SU-DHL-6 (cell line): ENCODE data around the gene ABCA5.

Experiments used
- H2AFZ ChIP-seq: fragments of 200-600 bp; sonication (generic); 2 replicates; pipeline ENCODE4 v1.6.1; 2014; ENCODE audit warnings: low read depth, mild to moderate bottlenecking, moderate library complexity, mixed read lengths, antibody characterized with exemption, low read length; ENCODE audit not compliant: severe bottlenecking
- H3F3A ChIP-seq: fragments of 200-600 bp; shearing (Covaris generic); 2 replicates; pipeline ENCODE4 v1.6.0; 2016; ENCODE audit warnings: antibody characterized with exemption, mild to moderate bottlenecking; ENCODE audit not compliant: insufficient read depth
- H3K27ac ChIP-seq: fragments of 200-600 bp; sonication (generic); 2 replicates; pipeline ENCODE4 v1.5.1; 2016; ENCODE audit warnings: low read depth, mild to moderate bottlenecking, low read length, moderate library complexity, mixed read lengths
- H3K27me3 ChIP-seq: fragments of 200-600 bp; sonication (generic), shearing (Covaris generic); 2 replicates; pipeline ENCODE4 v1.6.0; 2014; ENCODE audit warnings: mild to moderate bottlenecking, low read length
- H3K36me3 ChIP-seq: fragments of 200-600 bp; sonication (generic); 2 replicates; pipeline ENCODE4 v1.6.1; 2014; ENCODE audit warnings: mild to moderate bottlenecking, low read length, mixed read lengths
- H3K4me2 ChIP-seq: fragments of 300-600, 200-600 bp; shearing (Covaris generic), sonication (generic); 2 replicates; pipeline ENCODE4 v1.6.0; 2014; ENCODE audit warnings: low read length, low read depth, mild to moderate bottlenecking; ENCODE audit not compliant: poor library complexity, severe bottlenecking
- H3K4me3 ChIP-seq: fragments of 200-600 bp; sonication (generic); 2 replicates; pipeline ENCODE4 v1.5.1; 2014; ENCODE audit warnings: antibody characterized with exemption, low read length, mild to moderate bottlenecking, mixed read lengths; ENCODE audit not compliant: insufficient read depth, poor library complexity, severe bottlenecking
- H3K79me2 ChIP-seq: fragments of 200-600 bp; sonication (generic); 2 replicates; pipeline ENCODE4 v1.6.1; 2014; ENCODE audit warnings: mild to moderate bottlenecking, low read length, moderate library complexity; ENCODE audit not compliant: insufficient read depth
- H3K9ac ChIP-seq: fragments of 200-600 bp; sonication (generic); 2 replicates; pipeline ENCODE4 v1.7.0; 2014; ENCODE audit warnings: mild to moderate bottlenecking, low read length
- H3K9me2 ChIP-seq: fragments of 200-600 bp; sonication (generic); replicated peaks from 2 replicates; pipeline ENCODE4 v1.6.1; 2014; ENCODE audit warnings: low read length; ENCODE audit not compliant: insufficient read depth
- H3K9me3 ChIP-seq: fragments of 200-600 bp; sonication (generic); 2 replicates; pipeline ENCODE4 v1.6.1; 2014; ENCODE audit warnings: low read length, mixed read lengths; ENCODE audit not compliant: insufficient read depth
- H4K20me1 ChIP-seq: fragments of 200-600 bp; sonication (generic); 2 replicates; pipeline ENCODE4 v1.6.1; 2014; ENCODE audit warnings: low read depth, mild to moderate bottlenecking, antibody characterized with exemption, low read length, moderate library complexity, mixed read lengths
- EZH2phosphoT487 ChIP-seq: fragments of 200-600 bp; sonication (generic), shearing (Covaris generic); conservative IDR thresholded peaks from 2 replicates; pipeline ENCODE4 v1.6.1; 2018; ENCODE audit warnings: mild to moderate bottlenecking, antibody characterized with exemption, low read length, moderate library complexity, mixed read lengths
- TF ChIP-seq, protein P1 (sequence below): fragments of 200-600 bp; sonication (generic); IDR thresholded peaks from one replicate; pipeline ENCODE4 v1.5.1; 2017; ENCODE audit warnings: antibody characterized with exemption, mild to moderate bottlenecking, low read length, moderate library complexity; ENCODE audit not compliant: insufficient read depth, poor library complexity, severe bottlenecking

Gene ABCA5

GRCh38 chr17:69350911-69351310 is 24.0 kb upstream of the ABCA5 start:
- Histone ChIP-seq H3K9ac (no peak overlapping the region), H3K79me2 (no peaks in the 10 kb centered on the region), H3K9me3 (no peaks in the 10 kb centered on the region), H3K36me3 (no peaks in the 10 kb centered on the region), H2AFZ (no peak overlapping the region), H3K9me2 (no peaks in the 10 kb centered on the region), H3K27ac (no peak overlapping the region), H3K27me3 (no peaks in the 10 kb centered on the region), H4K20me1 (no peaks in the 10 kb centered on the region), H3F3A (no peaks in the 10 kb centered on the region), H3K4me2 (no peak overlapping the region), H3K4me3 (no peak overlapping the region)
- TF ChIP-seq EZH2phosphoT487: no peak
- TF ChIP-seq, protein P1, sequence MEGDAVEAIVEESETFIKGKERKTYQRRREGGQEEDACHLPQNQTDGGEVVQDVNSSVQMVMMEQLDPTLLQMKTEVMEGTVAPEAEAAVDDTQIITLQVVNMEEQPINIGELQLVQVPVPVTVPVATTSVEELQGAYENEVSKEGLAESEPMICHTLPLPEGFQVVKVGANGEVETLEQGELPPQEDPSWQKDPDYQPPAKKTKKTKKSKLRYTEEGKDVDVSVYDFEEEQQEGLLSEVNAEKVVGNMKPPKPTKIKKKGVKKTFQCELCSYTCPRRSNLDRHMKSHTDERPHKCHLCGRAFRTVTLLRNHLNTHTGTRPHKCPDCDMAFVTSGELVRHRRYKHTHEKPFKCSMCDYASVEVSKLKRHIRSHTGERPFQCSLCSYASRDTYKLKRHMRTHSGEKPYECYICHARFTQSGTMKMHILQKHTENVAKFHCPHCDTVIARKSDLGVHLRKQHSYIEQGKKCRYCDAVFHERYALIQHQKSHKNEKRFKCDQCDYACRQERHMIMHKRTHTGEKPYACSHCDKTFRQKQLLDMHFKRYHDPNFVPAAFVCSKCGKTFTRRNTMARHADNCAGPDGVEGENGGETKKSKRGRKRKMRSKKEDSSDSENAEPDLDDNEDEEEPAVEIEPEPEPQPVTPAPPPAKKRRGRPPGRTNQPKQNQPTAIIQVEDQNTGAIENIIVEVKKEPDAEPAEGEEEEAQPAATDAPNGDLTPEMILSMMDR: no peak

GRCh38 chr17:69348429-69348828 is 21.5 kb upstream of the ABCA5 start:
- H4K20me1 ChIP-seq: no peaks in the 10 kb centered on the region
- no peak overlapping the region for H3K4me3 ChIP-seq
- no peak overlapping the region for H3K27ac ChIP-seq
- TF ChIP-seq, protein P1: no peak
- TF ChIP-seq EZH2phosphoT487: no peak
- no peak overlapping the region for H2AFZ ChIP-seq
- no peaks in the 10 kb centered on the region for H3F3A ChIP-seq
- H3K27me3 ChIP-seq: no peaks in the 10 kb centered on the region
- H3K4me2 ChIP-seq: no peak overlapping the region
- H3K9ac ChIP-seq: no peak overlapping the region
- no peaks in the 10 kb centered on the region for H3K9me3 ChIP-seq
- H3K79me2 ChIP-seq: no peaks in the 10 kb centered on the region
- H3K36me3 ChIP-seq: no peaks in the 10 kb centered on the region
- no peaks in the 10 kb centered on the region for H3K9me2 ChIP-seq

- no peak overlapping the region for H3K4me2 ChIP-seq
- no peaks in the 10 kb centered on the region for H3F3A ChIP-seq
- H3K79me2 ChIP-seq: no peaks in the 10 kb centered on the region
These were observed 19.8 kb upstream of the ABCA5 start for GRCh38 chr17:69346766-69347165.

More at GRCh38 chr17:69346766-69347165, 19.8 kb upstream of the ABCA5 start:
- Histone ChIP-seq H4K20me1 (no peaks in the 10 kb centered on the region), H3K27ac (no peak overlapping the region), H3K27me3 (no peaks in the 10 kb centered on the region), H3K4me3 (no peak overlapping the region), H3K36me3 (no peaks in the 10 kb centered on the region), H3K9me3 (no peaks in the 10 kb centered on the region), H2AFZ (no peak overlapping the region), H3K9me2 (no peaks in the 10 kb centered on the region), H3K9ac (no peak overlapping the region)
- TF ChIP-seq, protein P1: no peak
- no peak for TF ChIP-seq EZH2phosphoT487
